ENCODE measurements around the gene TSPAN3.

TSPAN3 gene

DNA sequence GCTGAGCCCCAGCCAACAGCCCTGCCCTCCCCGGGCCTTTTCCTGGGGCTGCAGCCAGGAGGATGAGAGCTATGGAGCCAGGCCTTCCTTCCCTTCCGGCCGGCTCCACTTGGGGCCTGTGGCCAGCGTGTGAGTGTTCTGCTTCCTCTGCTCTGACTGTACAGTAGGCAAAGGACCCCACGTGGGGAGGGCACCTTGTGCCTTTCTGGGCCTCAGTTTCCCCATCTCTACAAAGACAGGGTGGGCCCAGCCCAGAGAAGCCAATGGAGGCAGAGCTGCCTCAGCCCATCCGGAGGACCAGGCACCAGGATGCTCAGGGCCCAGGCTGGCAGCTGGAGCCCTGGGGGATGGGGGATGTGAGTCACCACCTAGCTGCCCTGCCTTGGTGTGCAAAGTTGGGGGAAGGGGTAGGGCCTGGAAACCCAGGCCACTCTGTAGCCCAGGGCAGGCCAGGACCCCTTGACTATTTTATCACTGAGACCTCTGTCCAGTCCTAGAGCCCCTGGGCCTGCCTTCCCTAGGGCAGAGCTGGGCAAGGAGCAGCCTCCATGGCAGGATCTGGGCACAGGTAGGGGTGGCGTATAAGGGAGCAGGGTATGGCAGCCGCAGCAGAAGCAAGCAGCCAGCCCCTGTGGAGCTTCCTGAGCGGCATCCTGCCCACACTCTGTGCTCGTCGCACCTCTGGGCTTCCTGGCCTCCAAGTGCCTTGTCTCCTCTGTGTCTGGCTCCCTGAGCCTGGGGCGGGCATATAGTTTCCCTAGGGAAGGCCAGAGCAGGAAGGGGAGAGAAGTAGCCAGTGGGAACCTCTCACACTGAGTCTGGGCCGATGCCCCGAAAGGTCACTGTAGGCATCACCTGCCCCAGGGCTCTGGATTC is 74.1 kb downstream of the TSPAN3 start:
- no peak for DNase-seq (ENCODE audit: low read depth in 1 of 2, low spot score in 1 of 2)
- no peak for TF ChIP-seq JUND (IDR thresholded peaks at IDR 0.05; ENCODE audit: low read depth)
- in situ Hi-C loops (cut with HindIII; ENCODE audit: low pct_unique_long_range_greater_than_20kb, low sequenced_read_pairs), result no loop called here

DNA sequence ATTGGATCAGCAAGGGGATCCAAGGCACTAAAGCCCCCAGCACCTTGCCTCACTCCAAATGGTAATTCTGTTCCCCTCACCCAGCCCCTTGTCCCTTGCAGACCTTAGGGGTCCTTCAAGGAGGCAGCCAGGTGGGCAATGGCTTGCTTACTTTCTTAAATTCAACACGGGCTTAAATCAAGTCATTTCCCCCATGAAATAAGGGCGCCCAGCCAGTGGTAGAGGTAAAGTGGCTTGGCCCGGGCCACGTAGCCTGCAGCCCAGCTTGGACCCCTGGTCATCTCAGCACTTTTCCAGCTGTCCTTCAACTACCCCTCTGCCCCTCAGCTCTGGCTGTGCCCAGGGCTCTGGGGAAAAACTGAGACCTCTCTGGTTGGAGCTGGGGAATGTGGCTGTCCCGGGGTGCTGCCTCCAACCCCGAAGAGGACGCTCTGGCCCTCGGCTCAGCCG is 74.8 kb downstream of the TSPAN3 start:
- no peak for TF ChIP-seq JUND (IDR thresholded peaks at IDR 0.05; ENCODE audit: low read depth)
- in situ Hi-C loops (cut with HindIII; ENCODE audit: low pct_unique_long_range_greater_than_20kb, low sequenced_read_pairs), result no loop called here
- no peak for DNase-seq (ENCODE audit: low read depth in 1 of 2, low spot score in 1 of 2)

DNA sequence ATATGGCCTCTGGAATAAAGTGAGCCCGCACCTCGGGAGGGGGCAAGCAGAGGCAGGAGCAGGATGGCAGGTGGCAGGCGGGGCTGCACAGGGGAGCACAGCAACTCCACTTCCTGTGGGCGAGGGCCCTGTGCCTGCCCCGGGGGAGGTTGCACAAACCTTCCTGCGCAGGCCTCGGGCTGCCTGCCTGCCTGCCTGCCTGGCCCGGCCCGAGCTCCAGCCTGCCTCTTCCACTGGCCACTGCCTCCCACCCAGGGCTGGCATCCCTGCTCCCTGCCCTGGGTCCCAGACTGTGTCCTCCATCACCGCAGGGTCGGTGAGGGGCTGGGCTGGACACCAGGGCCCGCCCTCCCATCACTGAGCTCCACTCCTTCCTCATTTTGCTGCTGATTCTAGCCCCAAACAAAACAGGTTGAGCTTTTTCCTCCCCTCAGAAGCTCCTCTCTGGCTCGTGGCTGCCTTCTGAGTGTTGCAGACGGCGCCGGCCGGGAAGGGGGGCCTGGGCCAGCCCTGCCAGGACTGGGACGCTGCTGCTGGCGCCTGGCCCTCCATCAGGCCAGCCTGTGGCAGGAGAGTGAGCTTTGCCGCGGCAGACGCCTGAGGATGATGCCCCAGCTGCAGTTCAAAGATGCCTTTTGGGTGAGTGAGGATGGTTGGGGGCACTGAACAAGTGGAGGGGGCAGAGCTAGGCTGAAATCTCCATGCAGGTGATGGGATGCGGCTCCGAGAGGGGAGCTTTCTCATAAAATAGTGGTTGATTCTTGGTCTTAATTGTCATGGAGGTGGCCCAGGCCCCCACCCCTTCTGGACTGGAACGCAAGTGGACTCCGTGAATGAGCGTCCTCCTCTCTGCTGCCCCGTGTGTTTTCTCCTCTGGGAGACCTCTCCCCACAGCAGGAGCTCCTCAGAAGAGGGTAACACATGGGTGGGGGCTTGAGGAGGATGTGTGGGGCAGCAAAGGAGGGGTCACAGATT is 75.7 kb downstream of the TSPAN3 start, which contains the start of gene PSTPIP1:
Gene PSTPIP1, plus strand, starts transcription at position 156 of the 975 bp plus-strand sequence. Its CDS starts 448 bp downstream, at position 604.
- no peak for TF ChIP-seq JUND (IDR thresholded peaks at IDR 0.05; ENCODE audit: low read depth)
- in situ Hi-C loops (cut with HindIII; ENCODE audit: low pct_unique_long_range_greater_than_20kb, low sequenced_read_pairs), result no loop called here
- DNase-seq (ENCODE audit: low read depth in 1 of 2, low spot score in 1 of 2), result no peak

DNA sequence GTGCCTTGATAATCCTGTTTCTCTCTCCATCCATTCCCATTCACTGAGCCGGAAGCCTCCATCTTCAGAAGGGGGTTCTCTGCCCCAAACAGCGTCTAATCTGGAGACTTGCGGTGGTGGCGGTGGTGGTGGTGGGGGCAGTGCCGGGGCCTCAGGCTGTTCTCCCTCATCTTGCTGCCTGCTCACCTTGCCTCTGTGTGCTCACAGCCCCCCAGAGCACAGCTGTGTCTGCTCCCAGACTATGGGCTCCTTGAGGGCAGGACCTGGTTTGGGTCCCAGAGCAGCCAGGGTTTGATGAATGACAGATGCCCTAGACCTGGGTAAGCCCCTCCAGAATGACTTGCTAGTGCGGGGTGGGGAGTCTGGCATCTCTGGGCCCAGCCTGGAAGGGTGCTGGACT is 76.4 kb downstream of the TSPAN3 start:
- no peak for DNase-seq (ENCODE audit: low read depth in 1 of 2, low spot score in 1 of 2)
- TF ChIP-seq JUND (IDR thresholded peaks at IDR 0.05; ENCODE audit: low read depth), result no peak
- in situ Hi-C loops (cut with HindIII; ENCODE audit: low pct_unique_long_range_greater_than_20kb, low sequenced_read_pairs), result no loop called here

DNA sequence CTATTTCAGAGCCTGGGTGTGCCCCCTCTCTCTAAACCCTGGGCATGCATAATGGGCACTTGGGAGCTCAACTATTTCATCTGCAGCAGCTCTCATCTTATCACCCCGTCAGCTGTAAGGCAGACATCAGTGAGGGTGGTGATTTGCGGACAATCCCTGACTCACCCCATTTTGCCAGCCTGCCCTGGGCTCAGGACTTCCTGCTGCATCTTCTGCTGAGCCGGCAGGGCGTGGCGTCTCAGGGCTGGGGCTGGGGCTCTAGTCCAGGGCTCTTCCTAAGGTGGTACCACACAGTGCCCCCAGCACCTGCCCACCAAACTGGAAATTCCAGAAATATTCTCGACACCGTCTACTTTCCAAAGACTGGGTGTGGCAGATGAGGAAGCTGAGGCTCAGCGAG is 76.9 kb downstream of the TSPAN3 start:
- no peak for TF ChIP-seq JUND (IDR thresholded peaks at IDR 0.05; ENCODE audit: low read depth)
- DNase-seq (ENCODE audit: low read depth in 1 of 2, low spot score in 1 of 2), result no peak
- in situ Hi-C loops (cut with HindIII; ENCODE audit: low pct_unique_long_range_greater_than_20kb, low sequenced_read_pairs), result no loop called here

DNA sequence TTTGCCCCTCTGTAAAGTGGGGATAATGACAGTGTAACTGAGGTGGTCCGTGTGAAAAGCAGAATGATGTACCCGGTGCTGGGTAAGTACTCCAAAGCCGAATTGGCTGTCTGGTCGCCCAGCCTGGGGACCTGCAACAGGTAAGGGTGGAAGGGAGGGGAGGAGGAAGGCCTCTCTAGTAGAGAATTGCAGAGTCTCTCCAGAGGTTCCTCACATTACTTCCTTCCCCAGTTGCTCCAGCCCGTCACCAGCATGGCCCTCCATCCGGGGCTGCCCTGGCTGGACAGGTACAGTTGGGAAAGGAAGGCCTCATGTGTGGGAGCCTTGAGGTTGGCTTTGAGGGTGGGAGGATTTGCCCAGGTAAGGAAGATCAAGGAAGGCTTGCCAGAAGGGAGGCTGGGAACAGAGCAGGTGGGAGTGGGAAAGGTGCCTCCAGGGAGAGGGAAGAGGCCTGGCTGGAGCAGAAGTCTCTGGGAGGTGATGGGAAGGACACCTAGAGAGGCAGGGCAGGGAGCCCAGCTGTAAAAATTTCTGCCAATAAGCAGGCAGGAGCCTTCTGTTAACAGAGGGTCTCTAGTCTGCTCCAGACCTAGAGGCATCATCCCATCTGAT is 77.7 kb downstream of the TSPAN3 start:
- no peak for TF ChIP-seq JUND (IDR thresholded peaks at IDR 0.05; ENCODE audit: low read depth)
- in situ Hi-C loops (cut with HindIII; ENCODE audit: low pct_unique_long_range_greater_than_20kb, low sequenced_read_pairs), result no loop called here
- no peak for DNase-seq (ENCODE audit: low read depth in 1 of 2, low spot score in 1 of 2)

DNA sequence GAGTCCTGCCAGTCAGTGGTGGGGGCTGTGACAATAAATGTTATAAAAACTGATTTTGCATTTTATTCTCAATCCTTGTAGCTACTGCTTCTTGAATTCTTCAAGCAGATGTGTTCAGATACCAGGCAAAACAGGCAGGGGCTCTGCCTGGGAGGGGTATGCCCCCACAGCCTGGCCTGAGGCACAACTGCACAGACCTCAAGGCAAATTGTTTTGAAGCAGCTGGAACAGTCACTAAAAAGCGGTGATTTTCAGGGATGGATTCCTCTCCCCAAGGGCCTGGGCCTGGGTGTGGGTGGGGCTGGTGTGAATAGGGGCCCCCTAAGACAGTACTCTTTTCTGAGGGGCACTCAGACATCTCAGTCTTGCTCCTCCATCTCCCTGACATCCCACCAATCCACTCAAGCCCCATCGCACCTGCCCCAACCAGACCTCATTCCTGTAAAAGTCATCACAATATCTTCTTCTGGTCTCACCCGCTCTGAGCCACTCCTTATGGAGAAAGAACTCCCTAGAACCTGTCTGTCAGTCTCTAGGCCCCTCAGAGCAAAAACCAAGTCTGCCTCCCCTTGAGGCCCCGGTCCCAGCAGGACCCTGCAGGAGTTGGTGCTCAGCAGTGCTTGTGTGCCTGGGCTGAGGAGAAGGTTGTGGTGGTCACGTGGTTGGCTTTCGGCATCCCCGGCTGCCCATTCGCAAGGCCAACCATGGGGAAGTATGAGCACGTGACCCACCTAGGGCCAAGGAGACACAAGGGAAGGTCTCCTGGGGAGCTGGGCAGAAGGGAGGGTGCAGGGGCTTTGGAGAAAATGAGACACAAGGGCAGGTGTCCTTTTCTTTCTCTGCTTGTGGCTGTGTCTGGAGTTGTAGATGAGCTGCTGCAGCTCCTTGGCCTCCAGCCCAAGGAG is 78.9 kb downstream of the TSPAN3 start:
- no peak for DNase-seq (ENCODE audit: low read depth in 1 of 2, low spot score in 1 of 2)
- in situ Hi-C loops (cut with HindIII; ENCODE audit: low pct_unique_long_range_greater_than_20kb, low sequenced_read_pairs), result no loop called here
- TF ChIP-seq JUND (IDR thresholded peaks at IDR 0.05; ENCODE audit: low read depth), result no peak

Measured in T47D (cell line).